Suprapubic skin (tissue), 4 donors: Measurements from ENCODE around the gene SEL1L3. TPM values are rescaled to one million over a fixed set of nuclear protein-coding genes. Genes with fewer than 3 reads are reported as not detected.

ENCODE experiments used
- DNase-seq, 2 donors: peaks; one replicate each; pipeline ENCODE4 v3.0.0-alpha.2; 2019; ENCODE audit warnings: low spot score in 2 of 2
- H3K27ac ChIP-seq: fragments of 200-600 bp; sonication (generic); one replicate; pipeline ENCODE4 v1.5.1; 2019
- H3K27me3 ChIP-seq: fragments of 200-600 bp; sonication (generic); one replicate; pipeline ENCODE4 v1.5.1; 2019
- H3K36me3 ChIP-seq: fragments of 200-600 bp; sonication (generic); one replicate; pipeline ENCODE4 v1.5.1; 2019
- H3K4me1 ChIP-seq: fragments of 200-600 bp; sonication (generic); one replicate; pipeline ENCODE4 v1.5.1; 2019
- H3K4me3 ChIP-seq: fragments of 200-600 bp; sonication (generic); one replicate; pipeline ENCODE4 v1.5.1; 2019; ENCODE audit warnings: mild to moderate bottlenecking
- H3K9me3 ChIP-seq: fragments of 200-600 bp; sonication (generic); one replicate; pipeline ENCODE4 v1.5.1; 2019
- CTCF ChIP-seq, 2 donors: fragments of 200-600 bp in 1 of 2; fragments of 450-650 bp in 1 of 2; sonication (generic) in 1 of 2; IDR thresholded peaks; one replicate each; pipeline ENCODE4 v1.5.1; 2016 to 2019; ENCODE audit warnings: antibody characterized with exemption in 2 of 2, mild to moderate bottlenecking in 1 of 2, moderate library complexity in 1 of 2
- EP300 ChIP-seq: sonication (generic); formaldehyde crosslinking; IDR thresholded peaks from one replicate; pipeline ENCODE4 v1.6.1; 2017; ENCODE audit warnings: antibody characterized with exemption
- POLR2A ChIP-seq, 2 donors: fragments of 450-650 bp; IDR thresholded peaks; one replicate each; pipeline ENCODE4 v1.6.1; 2017; ENCODE audit warnings: antibody characterized with exemption in 2 of 2, mild to moderate bottlenecking in 2 of 2, moderate library complexity in 2 of 2
- POLR2AphosphoS5 ChIP-seq, 3 donors: sonication (generic); formaldehyde crosslinking; IDR thresholded peaks; one replicate each; pipeline ENCODE4 v1.6.1; 2017; ENCODE audit warnings: antibody characterized with exemption in 3 of 3
- WGBS: methylation state at CpG from one replicate; pipeline ENCODE4 v1.1.5; 2018; 5-methylcytosine and 5-hydroxymethylcytosine counted together
- total RNA-seq, 4 donors: library from RNA; depleted of rRNA; stranded (reverse); fragments of >200 nt; gene quantifications; one replicate each; pipeline ENCODE4 v1.1.0, GENCODE V29; 2016

The SEL1L3 gene
- total RNA-seq, 4 donors from 2014 or later = 5.5 to 16.0 (median 12.3) TPM

- no peaks in the 10 kb centered on the region for H3K36me3 ChIP-seq
- no peaks in the 10 kb centered on the region for H3K27me3 ChIP-seq
- WGBS = 83% methylated on average over 2 of the region's 2 CpGs
- H3K4me1 ChIP-seq = no peaks in the 10 kb centered on the region
- no peak overlapping the region for H3K27ac ChIP-seq
- DNase-seq = no peak
- TF ChIP-seq POLR2AphosphoS5 (IDR thresholded peaks at IDR 0.05) = no peak
- no peak for TF ChIP-seq POLR2A (IDR thresholded peaks at IDR 0.05)
- TF ChIP-seq CTCF (IDR thresholded peaks at IDR 0.05) = no peak
- no peak for TF ChIP-seq EP300
- no peak overlapping the region for H3K4me3 ChIP-seq
- no peaks in the 10 kb centered on the region for H3K9me3 ChIP-seq
These were observed 44.4 kb downstream of the SEL1L3 start for GRCh38 chr4:25818371-25818871.

DNA sequence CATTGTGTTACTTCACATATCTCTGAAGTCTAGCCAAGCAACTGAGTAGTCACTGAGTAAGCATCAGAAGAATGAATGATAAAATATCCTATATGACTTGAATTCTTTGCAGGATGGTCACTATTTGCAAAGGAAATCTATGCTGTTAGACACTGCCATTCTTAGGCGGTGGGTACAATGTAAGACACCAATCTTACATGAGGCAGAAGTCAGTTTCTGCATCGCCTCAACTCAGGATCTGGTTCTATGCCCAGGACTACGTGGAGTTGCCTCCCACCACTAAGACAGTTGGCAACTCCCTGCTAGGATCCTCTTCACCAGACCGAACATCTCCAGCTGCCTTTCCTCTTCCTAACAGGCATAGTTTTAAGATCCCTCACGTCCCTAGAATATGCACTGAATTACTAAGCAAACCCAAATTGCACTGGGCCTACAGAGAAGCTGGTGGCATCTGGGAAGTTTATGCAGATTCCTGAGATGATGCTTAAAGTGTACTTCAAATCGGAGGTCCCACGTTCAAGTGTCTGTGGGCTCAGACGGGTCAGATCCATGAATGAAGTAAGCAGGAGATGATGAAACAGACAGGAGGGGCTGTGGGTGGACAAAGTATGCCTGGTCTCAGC is 45.6 kb downstream of the SEL1L3 start:
- no peaks in the 10 kb centered on the region for H3K4me1 ChIP-seq
- no peak overlapping the region for H3K27ac ChIP-seq
- TF ChIP-seq POLR2A (IDR thresholded peaks at IDR 0.05) (no peak), POLR2AphosphoS5 (IDR thresholded peaks at IDR 0.05) (no peak), EP300 (no peak), CTCF (IDR thresholded peaks at IDR 0.05) (no peak)
- WGBS = 91% methylated on average over 8 of the region's 8 CpGs
- no peak for DNase-seq
- H3K27me3 ChIP-seq = no peaks in the 10 kb centered on the region
- H3K36me3 ChIP-seq = no peaks in the 10 kb centered on the region
- H3K4me3 ChIP-seq = no peak overlapping the region
- no peaks in the 10 kb centered on the region for H3K9me3 ChIP-seq

- H3K4me1 ChIP-seq = no peaks in the 10 kb centered on the region
- 92% methylated on average over 2 of the region's 2 CpGs for WGBS
- H3K36me3 ChIP-seq = no peaks in the 10 kb centered on the region
- no peak overlapping the region for H3K4me3 ChIP-seq
- DNase-seq = no peak
- H3K9me3 ChIP-seq = no peaks in the 10 kb centered on the region
- TF ChIP-seq EP300 = no peak
- TF ChIP-seq POLR2A (IDR thresholded peaks at IDR 0.05) = no peak
- no peak for TF ChIP-seq CTCF (IDR thresholded peaks at IDR 0.05)
- TF ChIP-seq POLR2AphosphoS5 (IDR thresholded peaks at IDR 0.05) = no peak
- H3K27ac ChIP-seq = no peak overlapping the region
- no peaks in the 10 kb centered on the region for H3K27me3 ChIP-seq
These were observed 46.2 kb downstream of the SEL1L3 start for GRCh38 chr4:25816591-25817058.

GRCh38 chr4:25815586-25815985 is 47.2 kb downstream of the SEL1L3 start:
- Histone ChIP-seq H3K9me3 (no peaks in the 10 kb centered on the region), H3K4me1 (no peaks in the 10 kb centered on the region), H3K36me3 (no peaks in the 10 kb centered on the region), H3K27me3 (no peaks in the 10 kb centered on the region), H3K27ac (no peak overlapping the region), H3K4me3 (no peak overlapping the region)
- TF ChIP-seq CTCF (IDR thresholded peaks at IDR 0.05) (no peak), EP300 (no peak), POLR2A (IDR thresholded peaks at IDR 0.05) (no peak), POLR2AphosphoS5 (IDR thresholded peaks at IDR 0.05) (no peak)
- DNase-seq = no peak
- WGBS = 86% methylated on average over 5 of the region's 5 CpGs

DNA sequence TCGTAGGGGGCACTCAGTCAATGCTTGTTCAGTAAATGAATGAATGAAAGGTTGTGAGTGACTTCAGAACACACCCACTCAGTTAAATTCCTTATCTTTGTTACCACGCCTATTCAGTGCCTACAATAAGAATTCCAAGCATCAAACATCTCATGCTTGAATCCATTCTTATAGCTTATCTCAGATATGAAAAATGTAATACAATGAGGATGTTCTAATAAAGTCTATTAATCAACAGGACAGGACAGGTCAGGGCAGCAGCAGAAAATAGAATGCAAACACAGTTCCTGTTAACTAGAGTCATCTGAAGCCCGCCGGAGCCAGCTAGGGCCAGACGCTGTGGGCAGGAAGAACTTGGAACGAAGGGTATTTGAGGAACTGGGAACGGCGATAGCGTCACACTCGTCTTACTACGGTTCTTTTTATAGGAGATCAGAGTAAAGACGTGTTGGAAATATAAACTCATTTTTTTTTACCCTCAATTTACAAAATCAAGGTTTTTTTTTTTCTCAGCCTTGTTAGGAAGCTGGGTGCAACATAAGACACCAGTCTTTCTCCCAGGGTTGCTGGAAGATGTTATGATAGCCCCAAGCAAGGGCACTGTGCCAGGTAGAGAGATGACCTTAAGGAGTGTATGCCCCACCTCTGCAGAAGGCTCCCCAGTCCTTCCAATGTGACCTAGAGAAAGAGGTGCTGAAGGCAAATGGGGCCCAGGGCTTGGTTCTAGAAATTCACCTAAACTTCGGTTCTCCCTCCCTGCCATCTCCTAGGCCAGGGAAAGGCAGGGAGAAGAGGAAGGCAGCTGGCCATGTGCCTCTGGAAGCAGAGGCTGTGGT is 48.3 kb downstream of the SEL1L3 start:
- H3K4me1 ChIP-seq = no peaks in the 10 kb centered on the region
- TF ChIP-seq POLR2A (IDR thresholded peaks at IDR 0.05) (no peak), CTCF (IDR thresholded peaks at IDR 0.05) (no peak), EP300 (no peak), POLR2AphosphoS5 (IDR thresholded peaks at IDR 0.05) (no peak)
- no peaks in the 10 kb centered on the region for H3K9me3 ChIP-seq
- no peak overlapping the region for H3K27ac ChIP-seq
- DNase-seq = no peak
- no peaks in the 10 kb centered on the region for H3K27me3 ChIP-seq
- H3K36me3 ChIP-seq = no peaks in the 10 kb centered on the region
- 70% methylated on average over 13 of the region's 13 CpGs for WGBS
- H3K4me3 ChIP-seq = no peak overlapping the region
